ENCODE measurements around the gene EPOP. TPM values are rescaled to one million over a fixed set of nuclear protein-coding genes. Genes with fewer than 3 reads are reported as not detected.
A peak's percentile ranks its signal among the peaks of the same experiment; 100 is the strongest.

Gene EPOP
- total RNA-seq, 1 experiment from 2014 or later: 37.9 TPM

DNA sequence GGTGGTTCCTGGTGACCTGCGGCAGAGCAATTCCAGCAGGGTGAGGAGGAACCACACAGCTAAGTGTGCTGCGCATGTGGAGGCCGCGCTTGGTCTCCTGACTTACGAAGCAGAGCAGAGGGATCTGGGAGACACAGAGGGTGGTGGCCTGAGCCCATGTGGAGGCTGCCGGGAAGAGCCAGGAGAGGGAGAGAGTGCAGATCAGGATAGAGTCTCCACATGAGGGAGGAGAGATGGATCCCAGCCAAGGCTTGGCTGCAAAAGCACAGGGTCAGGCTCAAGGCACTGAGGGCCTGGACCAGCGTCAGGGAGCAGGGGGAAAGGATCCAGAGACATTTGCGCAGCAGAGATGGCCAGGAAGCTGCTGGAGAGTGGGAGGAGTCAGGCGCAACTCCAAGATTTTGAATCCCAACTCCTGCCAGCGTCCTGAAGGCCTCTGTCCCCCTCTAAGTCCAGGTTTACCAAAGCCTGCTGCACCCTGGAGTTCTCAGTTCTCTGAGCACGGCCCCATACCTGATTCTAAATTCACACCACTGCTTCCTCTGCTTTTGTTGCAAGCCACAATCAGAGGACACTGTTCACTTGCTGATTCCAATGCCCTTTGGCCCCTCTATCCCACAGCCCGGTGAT lies 19.1 kb upstream of the EPOP start:
- Histone ChIP-seq H3K9me2 (ENCODE audit: insufficient read depth) (no peaks in the 10 kb centered on the region), H2AFZ (ENCODE audit: low read depth, low read length, poor library complexity, severe bottlenecking) (no peak overlapping the region), H3K4me2 (ENCODE audit: low read length) (no peak overlapping the region), H3K27me3 (ENCODE audit: insufficient read depth, low read length) (no peaks in the 10 kb centered on the region), H3K36me3 (ENCODE audit: control insufficient read depth in 1 of 2, insufficient read depth in 2 of 2, low read length in 2 of 2) (no peaks in the 10 kb centered on the region), H3K79me2 (ENCODE audit: insufficient read depth, low read length) (no peaks in the 10 kb centered on the region), H4K20me1 (ENCODE audit: insufficient read depth) (no peaks in the 10 kb centered on the region), H3K9me3 (ENCODE audit: control insufficient read depth in 1 of 2, insufficient read depth in 1 of 2, low read depth in 1 of 2, low read length in 2 of 2) (no peaks in the 10 kb centered on the region), H3K27ac (ENCODE audit: low read depth, low read length) (no peak overlapping the region), H3K4me3 (replicated peaks in 1 of 2; ENCODE audit: low read depth in 1 of 2, low read length in 2 of 2) (no peak overlapping the region), H3K9ac (ENCODE audit: low read length) (no peak overlapping the region), H3K4me1 (ENCODE audit: control insufficient read depth in 1 of 2, insufficient read depth in 2 of 2, low read length in 2 of 2) (peaks cover 3 to 8% of the 10 kb centered on the region in 2 experiments; a peak in 2 of 4 replicates)
- TF ChIP-seq FOSL1 (IDR thresholded peaks at IDR 0.05; ENCODE audit: low read depth): no peak
- no peak for TF ChIP-seq ZFX (IDR thresholded peaks at IDR 0.05)
- no peak for TF ChIP-seq SP1 (IDR thresholded peaks at IDR 0.05; ENCODE audit: low read depth)
- TF ChIP-seq, protein P1, sequence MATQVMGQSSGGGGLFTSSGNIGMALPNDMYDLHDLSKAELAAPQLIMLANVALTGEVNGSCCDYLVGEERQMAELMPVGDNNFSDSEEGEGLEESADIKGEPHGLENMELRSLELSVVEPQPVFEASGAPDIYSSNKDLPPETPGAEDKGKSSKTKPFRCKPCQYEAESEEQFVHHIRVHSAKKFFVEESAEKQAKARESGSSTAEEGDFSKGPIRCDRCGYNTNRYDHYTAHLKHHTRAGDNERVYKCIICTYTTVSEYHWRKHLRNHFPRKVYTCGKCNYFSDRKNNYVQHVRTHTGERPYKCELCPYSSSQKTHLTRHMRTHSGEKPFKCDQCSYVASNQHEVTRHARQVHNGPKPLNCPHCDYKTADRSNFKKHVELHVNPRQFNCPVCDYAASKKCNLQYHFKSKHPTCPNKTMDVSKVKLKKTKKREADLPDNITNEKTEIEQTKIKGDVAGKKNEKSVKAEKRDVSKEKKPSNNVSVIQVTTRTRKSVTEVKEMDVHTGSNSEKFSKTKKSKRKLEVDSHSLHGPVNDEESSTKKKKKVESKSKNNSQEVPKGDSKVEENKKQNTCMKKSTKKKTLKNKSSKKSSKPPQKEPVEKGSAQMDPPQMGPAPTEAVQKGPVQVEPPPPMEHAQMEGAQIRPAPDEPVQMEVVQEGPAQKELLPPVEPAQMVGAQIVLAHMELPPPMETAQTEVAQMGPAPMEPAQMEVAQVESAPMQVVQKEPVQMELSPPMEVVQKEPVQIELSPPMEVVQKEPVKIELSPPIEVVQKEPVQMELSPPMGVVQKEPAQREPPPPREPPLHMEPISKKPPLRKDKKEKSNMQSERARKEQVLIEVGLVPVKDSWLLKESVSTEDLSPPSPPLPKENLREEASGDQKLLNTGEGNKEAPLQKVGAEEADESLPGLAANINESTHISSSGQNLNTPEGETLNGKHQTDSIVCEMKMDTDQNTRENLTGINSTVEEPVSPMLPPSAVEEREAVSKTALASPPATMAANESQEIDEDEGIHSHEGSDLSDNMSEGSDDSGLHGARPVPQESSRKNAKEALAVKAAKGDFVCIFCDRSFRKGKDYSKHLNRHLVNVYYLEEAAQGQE (IDR thresholded peaks at IDR 0.05; ENCODE audit: low read depth): no peak
- no peak for TF ChIP-seq POLR2AphosphoS5 (IDR thresholded peaks at IDR 0.05; ENCODE audit: low read depth, low read length)
- no peak for TF ChIP-seq ATF3 (IDR thresholded peaks at IDR 0.05)
- TF ChIP-seq ZNF274 (IDR thresholded peaks at IDR 0.05; ENCODE audit: low read depth, low read length): no peak
- no peak for TF ChIP-seq CTCF (IDR thresholded peaks at IDR 0.05 in 2 of 3, conservative IDR thresholded peaks at IDR 0.05 in 1 of 3; ENCODE audit: borderline replicate concordance in 1 of 3, insufficient read depth in 1 of 3, low read depth in 2 of 3, low read length in 2 of 3)
- TF ChIP-seq EGR1 (IDR thresholded peaks at IDR 0.05; ENCODE audit: low read depth): no peak
- TF ChIP-seq CBX3 (IDR thresholded peaks at IDR 0.05; ENCODE audit: low read depth): no peak
- no peak for TF ChIP-seq YY1 (IDR thresholded peaks at IDR 0.05; ENCODE audit: extremely low read depth, insufficient replicate concordance, low read depth, low read length)
- no peak for TF ChIP-seq POLR2A (IDR thresholded peaks at IDR 0.05; ENCODE audit: borderline replicate concordance, extremely low read depth, insufficient read depth, insufficient read length)
- BruUV-seq (replicated peaks): no TSS peak
- intact Hi-C loops (cut with micrococcal nuclease): no loop called here
- POLR2A ChIA-PET: no interaction called here
- RAD21 ChIA-PET (ENCODE audit: low non-redundant PET in 1 of 2, low total read pairs in 2 of 2, uncharacterized antibody in 2 of 2, unreplicated experiment in 2 of 2): no interaction called here
- CTCF ChIA-PET: no interaction called here
- 0 out of 2 replicates have a peak, but pooled peaks have one; percentile 28 for ATAC-seq
- no peak for DNase-seq (ENCODE audit: low read depth, low spot score)
